Glutamatergic neuron (in vitro differentiated cells): ENCODE results near the gene TADA3. TPM values are rescaled to one million over a fixed set of nuclear protein-coding genes. Genes with fewer than 3 reads are reported as not detected.

Experiments used
- DNase-seq: peaks from one replicate; pipeline ENCODE4 v3.0.0; 2022
- H3K27ac Mint-ChIP-seq: one replicate; pipeline ENCODE4 v1.8.0; 2020; ENCODE audit warnings: mild to moderate bottlenecking, mixed read lengths, inconsistent platforms; ENCODE audit not compliant: unreplicated experiment
- H3K27me3 Mint-ChIP-seq: one replicate; pipeline ENCODE4 v1.8.0; 2020; ENCODE audit warnings: mild to moderate bottlenecking, moderate library complexity, mixed read lengths, inconsistent platforms; ENCODE audit not compliant: unreplicated experiment
- H3K36me3 Mint-ChIP-seq: one replicate; pipeline ENCODE4 v1.8.0; 2020; ENCODE audit warnings: mild to moderate bottlenecking, mixed read lengths, inconsistent platforms; ENCODE audit not compliant: unreplicated experiment
- H3K4me1 Mint-ChIP-seq: one replicate; pipeline ENCODE4 v1.8.0; 2020; ENCODE audit warnings: mild to moderate bottlenecking, low read depth, mixed read lengths, inconsistent platforms; ENCODE audit not compliant: unreplicated experiment
- H3K4me3 Mint-ChIP-seq: one replicate; pipeline ENCODE4 v1.8.0; 2020; ENCODE audit warnings: mild to moderate bottlenecking, mixed read lengths, inconsistent platforms; ENCODE audit not compliant: unreplicated experiment
- H3K9me3 Mint-ChIP-seq: one replicate; pipeline ENCODE4 v1.8.0; 2020; ENCODE audit warnings: mild to moderate bottlenecking, moderate library complexity, mixed read lengths, inconsistent platforms; ENCODE audit not compliant: unreplicated experiment
- CTCF ChIP-seq: fragments of 200-600 bp; sonication (generic); IDR thresholded peaks from one replicate; pipeline ENCODE4 v1.5.0; 2021; ENCODE audit not compliant: partially characterized antibody, unreplicated experiment
- long read RNA-seq: library from polyadenylated mRNA; unstranded; transcript quantifications from one replicate; pipeline ENCODE4 v2.0.0, GENCODE V29; 2020; ENCODE audit not compliant: unreplicated experiment
- total RNA-seq: library from RNA; stranded (reverse); fragmentation: NEBNext Ultra II Directional; extraction: Animal tissue kit (Norgen Biotek cat#: 25700); gene quantifications from one replicate; pipeline ENCODE4 v1.2.1, GENCODE V29; 2021; ENCODE audit not compliant: unreplicated experiment

Gene TADA3
- 59.1 TPM for total RNA-seq
- long read RNA-seq, transcript TADA3-201 (9 exons, 2,355 nt) = major isoform, 39 of 47 reads
- long read RNA-seq, partial matches to known transcripts = 4 of 47 reads
- long read RNA-seq, other reads (novel, unspliced or antisense) = 4 of 47 reads

- peak; percentile 91 for DNase-seq
- peak within 1 kb of the TSS; percentile 100 for H3K27ac Mint-ChIP-seq
- H3K27me3 Mint-ChIP-seq = peaks cover 11% of the 10 kb centered on the region
- peaks cover 12% of the 10 kb centered on the region for H3K9me3 Mint-ChIP-seq
- H3K4me1 Mint-ChIP-seq = peaks cover 6% of the 10 kb centered on the region
- TF ChIP-seq CTCF = no peak
- peaks cover 8% of the 10 kb centered on the region for H3K36me3 Mint-ChIP-seq
- H3K4me3 Mint-ChIP-seq = peak within 1 kb of the TSS; percentile 97
Measured at GRCh38 chr3:9792405-9793160, at the start of gene TADA3, which contains the start of gene ARPC4. TADA3 (minus strand) TSS chr3:9792473; CDS start chr3:9791466, 1,007 bp downstream. ARPC4 (plus strand) TSS chr3:9793082; CDS start chr3:9793122, 40 bp downstream.

GRCh38 chr3:9841015-9841414, 48.7 kb upstream of the TADA3 start:
- peaks cover 5% of the 10 kb centered on the region for H3K9me3 Mint-ChIP-seq
- peaks cover 9% of the 10 kb centered on the region for H3K4me1 Mint-ChIP-seq
- H3K27me3 Mint-ChIP-seq = no peaks in the 10 kb centered on the region
- H3K27ac Mint-ChIP-seq = no peak overlapping the region
- H3K36me3 Mint-ChIP-seq = peaks cover 5% of the 10 kb centered on the region
- no peak for TF ChIP-seq CTCF
- no peak overlapping the region for H3K4me3 Mint-ChIP-seq
- no peak for DNase-seq

- H3K4me1 Mint-ChIP-seq = peaks cover 7% of the 10 kb centered on the region
- DNase-seq = no peak
- H3K27ac Mint-ChIP-seq = no peak overlapping the region
- H3K36me3 Mint-ChIP-seq = peaks cover 5% of the 10 kb centered on the region
- no peak overlapping the region for H3K4me3 Mint-ChIP-seq
- TF ChIP-seq CTCF = no peak
- H3K9me3 Mint-ChIP-seq = peaks cover 8% of the 10 kb centered on the region
- no peaks in the 10 kb centered on the region for H3K27me3 Mint-ChIP-seq
Measured at GRCh38 chr3:9838856-9839255, 46.6 kb upstream of the TADA3 start.

- no peak for TF ChIP-seq CTCF
- DNase-seq = no peak
- H3K27me3 Mint-ChIP-seq = no peaks in the 10 kb centered on the region
- H3K9me3 Mint-ChIP-seq = peaks cover 8% of the 10 kb centered on the region
- no peak overlapping the region for H3K4me3 Mint-ChIP-seq
- no peak overlapping the region for H3K27ac Mint-ChIP-seq
- H3K4me1 Mint-ChIP-seq = peaks cover 7% of the 10 kb centered on the region
- peaks cover 5% of the 10 kb centered on the region for H3K36me3 Mint-ChIP-seq
Measured at GRCh38 chr3:9837701-9838582, 45.7 kb upstream of the TADA3 start.
